Measurements from ENCODE around the gene LCP1.
"Not testable (repeated sequence)": the region's sequence is repeated elsewhere in the genome, so short reads cannot be mapped to it uniquely, and the experiment has no call there.

LCP1 gene, protein sequence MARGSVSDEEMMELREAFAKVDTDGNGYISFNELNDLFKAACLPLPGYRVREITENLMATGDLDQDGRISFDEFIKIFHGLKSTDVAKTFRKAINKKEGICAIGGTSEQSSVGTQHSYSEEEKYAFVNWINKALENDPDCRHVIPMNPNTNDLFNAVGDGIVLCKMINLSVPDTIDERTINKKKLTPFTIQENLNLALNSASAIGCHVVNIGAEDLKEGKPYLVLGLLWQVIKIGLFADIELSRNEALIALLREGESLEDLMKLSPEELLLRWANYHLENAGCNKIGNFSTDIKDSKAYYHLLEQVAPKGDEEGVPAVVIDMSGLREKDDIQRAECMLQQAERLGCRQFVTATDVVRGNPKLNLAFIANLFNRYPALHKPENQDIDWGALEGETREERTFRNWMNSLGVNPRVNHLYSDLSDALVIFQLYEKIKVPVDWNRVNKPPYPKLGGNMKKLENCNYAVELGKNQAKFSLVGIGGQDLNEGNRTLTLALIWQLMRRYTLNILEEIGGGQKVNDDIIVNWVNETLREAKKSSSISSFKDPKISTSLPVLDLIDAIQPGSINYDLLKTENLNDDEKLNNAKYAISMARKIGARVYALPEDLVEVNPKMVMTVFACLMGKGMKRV

DNA sequence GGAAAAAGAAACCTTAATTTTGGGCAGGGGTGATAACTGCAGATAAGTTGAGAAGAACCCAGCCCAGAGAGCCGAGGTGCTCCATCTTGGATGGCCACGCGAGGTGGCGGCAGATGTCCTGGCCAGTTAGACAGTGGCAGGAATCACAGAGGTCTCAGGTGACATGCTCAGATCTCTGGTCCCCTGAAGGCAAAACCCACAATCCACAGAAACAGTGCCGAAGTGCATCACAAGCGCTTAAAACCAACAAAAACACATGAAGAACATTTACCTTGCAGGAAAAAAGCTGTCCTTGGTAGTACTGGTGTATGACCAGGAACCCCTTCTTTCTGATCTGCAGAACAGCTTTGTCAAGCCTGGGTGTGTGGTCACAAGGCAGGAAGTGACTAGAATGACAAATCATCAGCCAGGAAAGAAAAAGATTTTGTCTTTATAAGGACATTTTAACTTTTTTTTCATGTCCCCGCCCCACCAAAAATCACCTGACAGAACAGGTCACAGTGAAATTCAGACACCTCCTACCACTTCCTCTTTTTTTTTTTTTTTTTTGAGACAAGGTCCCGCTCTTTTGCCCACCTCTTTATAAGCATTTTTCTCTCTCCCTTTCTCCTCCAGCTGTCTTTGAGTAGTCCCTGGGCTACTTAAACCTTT lies at the start of gene LCP1:
LCP1 (minus strand) TSS at position 338 of the 651 bp plus-strand sequence. CDS start 22,515 bp downstream, outside the sequence.
- DNase-seq, result no peak

DNA sequence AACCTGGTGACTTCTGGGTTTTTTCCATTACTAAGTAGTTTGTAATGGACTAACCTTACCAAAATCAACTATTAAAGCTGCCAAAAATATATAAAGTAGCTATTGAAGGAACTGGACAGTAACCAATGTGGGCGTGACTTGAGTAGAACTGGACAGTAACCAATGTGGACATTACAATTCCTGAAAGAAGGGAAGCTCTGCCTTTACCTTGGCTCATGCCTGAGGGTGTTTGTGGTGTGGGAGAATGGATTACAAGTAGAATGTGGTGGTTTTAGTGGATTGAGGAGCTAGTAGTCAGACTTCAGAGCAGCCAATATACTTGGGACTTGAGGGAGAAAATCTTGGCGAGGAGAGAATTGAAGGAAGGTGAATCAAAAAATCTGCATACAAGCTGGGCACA lies 47.3 kb upstream of the LCP1 start:
- DNase-seq, result no peak

DNA sequence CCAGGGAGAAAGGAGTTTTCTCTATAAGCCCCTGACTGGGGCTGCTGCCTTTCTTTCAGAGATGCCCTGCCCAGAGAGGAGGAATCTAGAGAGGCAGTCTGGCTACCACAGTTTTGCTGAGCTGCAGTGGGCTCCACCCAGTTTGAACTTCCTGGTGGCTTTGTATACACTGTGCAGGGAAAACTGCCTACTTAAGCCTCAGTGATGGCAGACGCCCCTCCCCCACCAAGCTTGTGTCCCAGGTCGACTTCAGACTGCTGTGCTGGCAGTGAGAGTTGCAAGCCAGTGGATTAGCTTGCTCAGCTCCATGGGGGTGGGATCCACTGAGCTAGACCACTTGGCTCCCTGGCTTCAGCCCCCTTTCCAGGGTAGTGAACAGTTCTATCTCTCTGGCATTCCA lies 38.3 kb upstream of the LCP1 start:
- not testable (repeated sequence) for DNase-seq

DNA sequence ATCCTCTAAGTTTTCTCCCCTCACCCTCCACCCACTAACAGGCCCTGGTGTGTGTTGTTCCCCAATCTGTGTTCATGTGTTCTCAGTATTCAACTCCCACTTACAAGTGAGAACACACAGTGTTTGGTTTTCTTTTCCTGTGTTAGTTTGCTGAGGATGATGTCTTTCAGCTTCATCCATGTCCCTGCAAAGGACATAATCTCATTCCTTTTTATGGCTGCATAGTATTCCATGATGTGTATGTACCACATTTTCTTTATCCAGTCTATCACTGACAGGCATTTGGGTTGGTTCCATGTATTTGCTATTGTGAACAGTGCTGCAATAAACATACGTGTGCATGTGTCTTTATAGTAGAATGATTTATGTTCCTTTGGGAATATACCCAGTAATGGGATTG lies 32.8 kb upstream of the LCP1 start:
- DNase-seq, result not testable (repeated sequence)

DNA sequence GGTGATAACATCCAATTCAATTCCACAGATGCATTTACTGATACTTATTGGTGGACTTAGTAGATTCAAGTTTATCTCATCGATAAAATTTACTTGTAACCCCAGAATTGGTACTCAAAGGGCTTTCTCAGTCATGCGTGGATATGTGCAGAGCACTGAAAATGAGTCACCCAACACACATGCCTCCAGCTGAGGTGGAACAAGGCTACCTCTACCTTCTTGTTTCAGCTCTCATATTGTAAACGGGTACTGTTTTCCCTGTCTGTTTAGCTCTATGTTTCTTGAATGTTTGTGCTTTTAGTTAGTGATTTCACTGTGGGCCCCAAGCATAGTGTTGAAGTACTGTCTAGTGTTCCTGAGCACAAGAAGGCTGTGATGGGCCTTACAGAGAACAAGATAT lies 31.3 kb upstream of the LCP1 start:
- no peak for DNase-seq

DNA sequence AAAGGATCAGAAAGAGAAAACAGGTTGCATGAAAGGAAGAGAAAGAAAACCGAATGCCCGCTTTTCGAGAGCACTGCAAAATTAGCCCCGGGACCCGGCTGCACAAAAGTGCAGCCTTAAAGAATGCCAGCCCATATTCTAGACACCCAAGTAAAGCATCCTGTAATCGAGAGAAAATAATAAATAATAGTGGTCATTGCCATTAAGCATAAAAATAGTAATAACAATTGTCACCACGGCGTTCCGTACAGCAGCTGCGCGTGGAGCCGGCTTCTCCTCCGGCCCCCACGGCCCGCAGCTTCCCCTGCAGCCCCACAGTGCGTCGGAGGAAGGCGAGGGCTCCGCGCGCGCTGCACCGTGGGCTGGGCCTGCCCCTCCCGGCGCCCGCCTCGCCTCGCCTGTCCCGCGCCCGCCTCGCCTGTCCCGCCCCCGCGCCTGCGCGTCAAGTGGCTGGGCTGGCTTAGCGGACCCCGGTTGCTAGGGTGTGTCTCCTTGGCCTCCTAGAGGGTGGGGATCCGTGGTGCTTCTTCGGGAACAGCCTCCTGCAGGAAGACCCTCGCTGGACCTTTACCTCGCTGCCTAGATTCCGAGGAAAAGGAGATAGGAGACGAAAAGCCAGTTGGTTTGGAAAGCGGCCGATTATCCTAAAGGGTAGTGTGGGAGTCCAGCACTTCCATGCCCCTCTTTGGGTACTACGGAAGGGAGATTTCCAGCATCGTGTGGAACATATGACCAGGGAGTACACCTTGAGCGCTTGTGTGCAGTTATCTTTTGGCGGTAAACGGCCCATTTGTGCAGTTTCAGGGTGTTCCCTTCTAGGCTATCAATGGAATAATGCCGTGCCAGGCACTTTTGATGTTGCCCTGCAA lies 29.7 kb upstream of the LCP1 start, which contains the start of gene LRRC63:
LRRC63 (plus strand) TSS at position 446 of the 869 bp plus-strand sequence. CDS start 1,107 bp downstream, outside the sequence.
- DNase-seq, result no peak

DNA sequence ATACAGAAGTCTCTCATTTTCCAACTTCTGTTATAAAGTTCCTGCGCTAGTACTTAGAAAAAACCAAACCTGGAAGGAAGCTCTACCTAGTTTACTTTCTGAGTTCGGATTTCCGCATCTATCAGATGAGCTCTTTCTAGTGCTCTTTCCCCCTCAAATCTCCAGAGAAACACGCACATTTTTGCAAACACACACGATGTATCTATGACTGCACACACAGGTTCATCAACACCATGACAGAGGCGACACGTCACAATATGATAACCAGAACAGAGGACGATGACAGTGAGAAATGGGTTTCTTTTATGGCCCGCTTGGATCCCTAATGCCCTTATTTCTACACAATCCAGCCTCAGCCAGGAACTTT lies 29.1 kb upstream of the LCP1 start:
- DNase-seq, result no peak

DNA sequence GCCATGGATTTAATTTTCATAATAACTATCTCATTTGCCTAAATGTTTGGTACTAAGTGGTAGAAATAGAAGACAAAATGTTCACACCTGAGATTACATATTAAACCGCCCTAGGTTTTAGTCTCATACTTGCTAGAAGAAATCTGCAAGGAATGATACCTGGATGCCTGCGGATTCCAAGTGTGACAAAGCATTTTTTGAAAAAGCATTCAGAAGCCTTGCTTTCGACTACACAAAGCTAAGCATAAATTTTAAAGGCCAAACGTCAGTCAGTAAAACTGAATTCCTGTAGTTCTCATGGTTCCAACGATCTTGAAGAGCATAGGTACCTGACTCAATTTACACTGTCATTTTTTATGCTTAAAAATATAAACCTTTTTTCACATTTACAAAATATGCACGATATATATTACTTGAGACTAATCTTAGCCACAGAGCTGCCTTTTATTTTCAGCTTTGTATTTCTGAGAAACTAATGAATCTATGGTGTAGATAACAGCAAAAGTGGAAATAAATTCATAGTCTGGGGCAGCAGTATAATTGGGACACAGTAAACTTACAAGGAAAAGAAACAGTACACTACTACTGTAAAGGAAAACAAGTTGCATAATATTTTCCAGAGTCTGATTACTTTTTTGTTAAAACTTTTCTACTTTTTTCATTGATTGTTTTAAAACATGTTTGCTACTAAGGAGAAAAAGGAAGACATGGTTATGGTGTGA lies 28.5 kb upstream of the LCP1 start:
- DNase-seq, result no peak

DNA sequence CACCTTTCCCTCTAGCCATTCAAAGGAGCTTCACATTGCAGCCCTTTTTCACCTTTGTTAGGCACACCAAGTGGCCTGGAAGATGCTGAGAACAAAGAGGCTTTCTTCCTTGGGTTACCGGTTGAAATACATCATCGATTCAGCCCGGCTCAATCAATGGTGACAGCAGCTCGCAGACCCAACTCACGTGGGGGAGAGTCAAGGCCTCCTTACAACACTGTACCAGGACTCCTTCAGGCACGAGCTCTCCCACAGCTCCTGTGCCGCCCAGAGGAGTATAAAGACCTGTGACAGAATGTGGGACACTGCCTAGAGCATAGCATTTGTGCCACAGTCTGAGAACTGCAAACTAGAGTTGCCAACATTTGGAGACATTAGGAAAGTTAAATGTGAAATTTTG lies 25.9 kb upstream of the LCP1 start:
- DNase-seq, result no peak

DNA sequence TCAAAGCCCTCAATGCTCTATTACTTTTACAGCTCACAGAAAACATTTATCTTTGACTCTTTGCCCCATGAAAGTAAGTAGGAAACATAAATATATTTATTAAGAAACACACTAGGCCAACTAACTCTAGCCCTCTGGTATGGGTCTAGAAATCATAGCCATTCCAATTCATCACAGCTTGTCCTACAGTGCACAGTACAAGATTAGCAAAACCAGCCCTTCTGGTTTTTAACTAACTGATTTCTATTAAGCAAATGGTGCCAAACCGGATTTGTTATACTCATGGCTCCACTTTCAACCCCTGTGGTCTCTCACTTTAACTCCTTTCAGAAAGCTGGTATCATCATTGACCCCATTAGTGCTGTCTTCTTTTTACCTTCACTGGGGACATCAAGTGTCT lies 24.2 kb upstream of the LCP1 start:
- no peak for DNase-seq

DNA sequence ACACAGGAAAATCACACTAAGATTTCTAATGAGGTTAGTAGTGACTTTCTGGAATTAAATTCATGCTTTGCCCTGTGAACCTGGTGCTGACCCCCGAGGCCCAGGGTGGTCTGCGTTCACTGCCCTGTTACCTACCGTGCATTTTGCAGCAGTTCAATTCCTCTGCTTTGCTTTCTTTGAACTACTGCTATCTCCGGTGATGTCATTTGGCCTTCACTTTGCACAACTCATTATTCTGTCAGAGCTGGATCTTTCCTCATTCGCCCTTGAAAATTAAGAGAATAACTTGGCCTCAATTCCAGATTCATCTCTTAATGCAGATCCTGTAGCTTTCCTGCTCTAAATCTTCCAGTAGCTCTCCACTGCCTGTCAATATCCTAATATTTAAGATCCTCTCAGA lies 21.0 kb upstream of the LCP1 start:
- no peak for DNase-seq

DNA sequence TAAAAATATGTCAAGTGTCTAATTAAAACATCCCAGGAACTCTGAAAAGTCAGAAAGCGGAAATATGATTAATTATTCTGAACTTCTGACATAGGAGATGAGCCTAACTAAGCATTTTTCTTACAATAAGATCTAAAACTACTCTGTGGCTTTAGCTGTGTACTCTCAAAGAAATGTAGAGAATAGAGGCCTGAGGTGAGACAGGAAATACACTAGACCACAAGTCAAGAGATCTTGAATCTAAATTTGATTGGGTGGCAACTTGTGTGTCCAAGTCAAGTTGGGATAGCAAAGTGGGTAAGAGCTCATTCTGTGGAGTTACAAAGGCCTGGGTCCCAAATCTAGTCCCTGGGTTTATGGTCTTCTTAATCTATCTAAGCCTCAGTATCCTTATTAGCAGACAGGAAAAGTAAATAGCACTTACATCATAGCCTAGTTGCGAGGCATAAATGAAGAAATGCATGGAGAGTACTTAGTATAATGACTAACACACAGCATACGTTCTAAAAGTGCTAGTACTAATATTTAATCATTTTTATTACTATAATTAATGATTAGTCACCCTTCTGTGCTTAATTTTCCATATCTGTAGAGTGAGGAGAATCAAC lies 20.3 kb upstream of the LCP1 start:
- DNase-seq, result no peak

DNA sequence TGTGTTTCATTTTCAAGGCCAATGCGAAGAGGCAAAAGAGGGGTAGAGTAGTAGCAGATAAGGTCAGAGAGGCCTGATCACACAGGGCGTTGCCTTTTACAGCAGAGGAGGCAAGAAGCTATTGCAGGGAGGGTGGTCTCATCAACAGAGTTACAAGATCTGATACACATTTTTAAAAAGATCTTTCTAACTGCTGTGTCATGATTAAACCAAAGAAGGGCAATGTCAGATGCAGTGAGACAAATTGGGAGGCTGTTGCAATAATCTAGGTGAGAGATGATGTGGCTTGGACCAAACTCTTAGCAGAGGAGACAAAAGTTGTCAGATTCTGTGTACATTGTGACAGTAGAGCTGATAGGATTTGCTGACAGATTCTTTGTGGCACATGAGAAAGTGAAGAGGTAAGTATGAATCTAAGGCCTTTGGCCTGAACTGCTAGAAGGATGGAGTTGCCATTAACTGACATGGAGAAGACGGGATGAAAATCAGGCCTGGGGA lies 16.8 kb upstream of the LCP1 start:
- no peak for DNase-seq

DNA sequence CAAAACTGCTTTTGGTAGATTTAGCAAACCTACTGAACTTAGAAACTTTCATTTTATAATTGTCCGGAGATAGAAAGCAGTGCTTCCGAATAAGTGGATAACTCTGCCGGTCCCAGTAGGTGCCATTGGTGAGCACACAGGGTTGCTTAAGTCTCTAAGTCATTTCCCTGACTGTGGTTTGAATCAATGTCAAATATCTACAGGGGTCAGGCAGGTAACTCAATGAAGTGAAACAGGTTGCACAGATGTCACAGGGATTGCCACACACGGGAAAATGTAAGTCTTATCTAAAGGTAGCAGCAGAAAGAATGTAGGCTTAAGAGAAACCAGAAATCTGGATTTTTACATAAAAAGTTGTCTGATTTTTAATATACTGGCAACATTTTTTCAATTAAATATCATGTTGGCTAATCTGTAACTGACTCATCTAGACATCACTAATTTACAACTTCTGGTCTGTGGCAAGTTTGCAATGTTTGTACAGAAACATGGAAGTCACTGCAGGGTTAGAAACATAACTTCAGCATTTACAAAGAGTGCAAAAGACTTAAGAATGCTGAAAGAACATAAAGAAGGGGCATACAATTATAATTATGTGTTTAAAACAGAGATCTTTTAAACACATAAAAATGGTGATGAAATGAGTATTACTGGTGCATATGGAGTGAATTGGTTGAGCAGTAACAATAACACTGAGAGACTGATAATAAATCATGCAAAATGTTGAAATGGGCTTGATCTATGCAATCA lies 15.5 kb upstream of the LCP1 start:
- no peak for DNase-seq

DNA sequence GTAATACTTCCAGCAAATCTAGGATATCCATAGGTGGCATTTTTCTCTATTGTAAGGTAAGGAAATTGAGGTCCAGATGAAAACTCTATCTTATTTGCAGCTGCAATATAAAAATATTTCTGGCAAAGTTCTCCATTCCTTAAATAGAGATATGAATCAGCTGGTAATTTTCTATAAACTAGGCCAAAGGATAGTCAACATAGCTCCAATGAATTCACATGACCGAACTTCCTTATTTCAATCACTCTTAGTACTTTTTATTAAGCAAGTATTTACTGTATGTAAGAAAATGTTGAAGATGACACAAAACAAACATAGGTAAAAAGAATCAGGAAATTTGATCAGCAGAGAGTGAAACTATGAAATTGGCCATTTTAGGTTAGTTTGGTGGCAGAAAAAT lies 13.0 kb upstream of the LCP1 start:
- no peak for DNase-seq

DNA sequence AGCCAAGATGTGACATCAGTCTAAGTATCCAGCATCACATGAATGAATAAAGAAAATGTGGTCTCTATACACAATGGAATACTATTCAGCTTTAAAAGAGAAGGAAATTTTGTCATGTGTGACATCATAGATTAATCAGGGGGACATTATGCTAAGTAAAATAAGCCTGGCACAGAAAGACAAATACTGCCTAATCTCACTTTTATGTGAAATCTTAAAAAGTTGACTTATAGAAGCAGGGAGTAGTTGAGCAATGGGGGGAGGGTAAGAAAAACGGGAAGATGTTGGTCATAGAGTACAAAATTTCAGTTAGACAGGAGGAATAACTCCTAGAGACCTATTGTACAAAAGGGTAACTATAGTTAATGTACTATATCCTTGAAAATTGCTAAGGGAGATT lies 10.4 kb upstream of the LCP1 start:
- DNase-seq, result no peak

DNA sequence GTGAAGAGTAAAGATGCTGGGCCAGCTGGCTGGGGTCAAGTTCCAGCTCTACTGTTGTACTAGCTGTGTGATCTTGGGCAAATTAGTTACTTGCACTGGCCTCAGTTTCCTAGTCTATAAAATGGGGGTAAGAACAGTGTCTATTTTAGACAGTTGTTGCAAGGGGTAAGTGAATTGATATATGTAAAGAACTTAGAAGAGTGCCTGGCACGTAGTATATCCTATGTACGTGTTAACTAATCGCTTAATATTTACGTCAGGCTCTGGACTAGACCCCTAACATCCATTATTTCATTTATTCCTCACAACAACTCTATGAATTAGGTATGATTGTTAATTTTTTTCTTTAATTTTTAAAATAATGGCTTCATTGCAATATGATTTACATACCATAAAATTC lies 3.7 kb upstream of the LCP1 start:
- no peak for DNase-seq

DNA sequence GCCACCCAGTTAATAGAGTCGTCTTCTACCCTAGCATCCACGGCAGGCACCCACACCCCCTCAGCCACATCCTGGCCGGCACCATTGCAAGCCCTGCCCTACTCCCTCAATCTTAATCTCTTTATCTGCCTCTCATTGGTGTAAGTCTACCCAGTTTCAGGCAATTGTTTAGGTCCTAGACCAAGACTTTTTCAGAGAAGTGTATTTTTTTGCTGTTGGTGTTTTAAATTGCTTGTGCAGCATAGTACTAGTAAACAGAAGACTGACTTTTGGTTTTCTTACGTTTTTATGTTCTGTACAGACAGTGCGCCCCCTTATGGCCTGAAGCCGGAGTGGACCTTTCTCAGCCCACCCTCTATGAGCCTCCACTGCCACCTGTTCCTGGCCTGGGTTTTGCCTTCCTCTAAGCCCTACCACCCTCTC lies 2.3 kb upstream of the LCP1 start:
- DNase-seq, result no peak

DNA sequence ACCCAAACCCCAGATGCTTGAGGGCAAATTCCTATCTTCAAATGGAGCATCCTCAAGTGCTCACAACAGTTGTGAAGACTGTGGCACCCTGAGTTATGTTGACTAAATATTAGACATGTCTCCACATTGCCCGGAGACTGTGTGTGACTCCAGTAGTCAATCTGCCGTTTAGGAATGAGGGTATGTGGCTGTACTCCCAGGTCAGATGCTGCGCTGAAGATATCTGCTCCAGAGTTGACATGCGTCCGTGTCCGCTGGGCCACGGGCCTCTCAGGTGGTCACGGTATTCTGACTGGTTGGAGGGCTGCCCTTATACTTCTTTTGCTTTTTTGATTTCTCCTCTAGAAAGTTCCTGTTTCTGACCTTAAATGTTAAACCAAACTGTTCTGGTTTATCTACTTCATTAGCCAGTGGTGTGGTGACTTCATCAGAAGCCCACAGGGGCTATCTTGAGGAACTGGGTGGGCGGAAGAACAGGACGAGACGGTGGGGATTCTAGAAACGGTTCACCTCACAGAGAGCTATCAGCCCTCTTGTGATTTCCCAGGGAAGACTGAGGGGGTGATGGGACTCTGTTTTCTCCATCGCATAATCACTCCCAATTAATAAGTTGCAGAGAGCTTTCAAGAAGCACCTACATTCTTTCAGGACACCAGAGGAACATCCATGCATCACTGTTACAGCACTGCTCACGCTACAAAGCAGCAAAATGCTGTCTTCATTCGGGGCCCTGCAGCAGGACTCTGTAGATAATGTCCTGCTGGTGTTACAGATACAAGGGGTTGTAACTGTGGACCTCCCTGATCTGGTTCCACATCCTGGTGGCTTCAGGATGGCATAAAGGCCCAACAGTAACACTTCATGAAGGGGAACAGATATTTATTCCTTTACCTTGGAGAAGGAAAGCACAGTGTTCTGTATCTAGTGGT lies 1.3 kb upstream of the LCP1 start:
- no peak for DNase-seq

DNA sequence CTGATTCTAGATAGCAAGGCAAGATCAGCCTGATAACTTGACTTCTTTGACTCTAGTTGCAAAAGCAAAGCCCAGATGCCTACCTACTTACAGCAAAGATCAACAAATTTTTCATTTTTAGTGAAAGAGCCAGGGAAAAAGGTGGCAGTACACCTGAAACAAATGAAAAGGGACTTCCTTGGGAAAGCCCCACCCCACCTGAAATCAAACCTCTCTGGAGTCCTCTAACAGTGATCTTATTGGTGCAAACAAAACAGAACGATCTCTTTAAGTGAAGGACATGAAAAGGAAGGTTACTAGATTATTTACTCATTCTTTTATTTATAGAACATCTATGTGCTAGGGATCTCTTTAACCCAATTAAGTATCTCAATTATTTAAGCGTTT lies 507 bp upstream of the LCP1 start:
- DNase-seq, result no peak
